Osteoblast (primary cell): ENCODE results near the gene PUS10. TPM values are rescaled to one million over a fixed set of nuclear protein-coding genes. Genes with fewer than 3 reads are reported as not detected.
"Not testable (repeated sequence)": the region's sequence is repeated elsewhere in the genome, so short reads cannot be mapped to it uniquely, and the experiment has no call there.

Source experiments
- DNase-seq: peaks from one replicate; pipeline ENCODE4 v3.0.0; 2011; ENCODE audit warnings: low spot score, mixed read lengths; ENCODE audit not compliant: insufficient read length; ENCODE audit errors: missing footprints
- H2AFZ ChIP-seq: 2 replicates; pipeline ENCODE4 v1.6.0; 2011; ENCODE audit warnings: mild to moderate bottlenecking, low read length
- H3K27ac ChIP-seq: 2 replicates; pipeline ENCODE4 v1.5.1; 2011; ENCODE audit warnings: mild to moderate bottlenecking, low read depth, low read length, moderate library complexity
- H3K27me3 ChIP-seq: 2 replicates; pipeline ENCODE4 v1.6.0; 2012; ENCODE audit warnings: mild to moderate bottlenecking, control low read depth, inconsistent platforms, low read length, moderate library complexity; ENCODE audit not compliant: insufficient read depth
- H3K36me3 ChIP-seq: 2 replicates; pipeline ENCODE4 v1.5.1; 2011; ENCODE audit warnings: mild to moderate bottlenecking, low read length, control low read depth, moderate library complexity; ENCODE audit not compliant: insufficient read depth
- H3K4me1 ChIP-seq: 2 replicates; pipeline ENCODE4 v1.5.1; 2011; ENCODE audit warnings: mild to moderate bottlenecking, low read length, control low read depth, moderate library complexity; ENCODE audit not compliant: insufficient read depth
- H3K4me2 ChIP-seq: 2 replicates; pipeline ENCODE4 v1.6.0; 2011; ENCODE audit warnings: mild to moderate bottlenecking, low read length; ENCODE audit not compliant: insufficient read depth
- H3K4me3 ChIP-seq: fragments of 200-600 bp; sonication (generic); 3 replicates; pipeline ENCODE4 v1.5.1; 2012; ENCODE audit warnings: mild to moderate bottlenecking, low read length, inconsistent platforms; ENCODE audit not compliant: insufficient read depth
- H3K79me2 ChIP-seq: 2 replicates; pipeline ENCODE4 v1.6.0; 2012; ENCODE audit warnings: mild to moderate bottlenecking, low read length, control low read depth, inconsistent platforms; ENCODE audit not compliant: insufficient read depth
- H3K9me3 ChIP-seq: 2 replicates; pipeline ENCODE4 v1.5.1; 2011; ENCODE audit warnings: low read depth, low read length, control low read depth
- H4K20me1 ChIP-seq: 2 replicates; pipeline ENCODE4 v1.6.0; 2012; ENCODE audit warnings: mild to moderate bottlenecking, low read length, control low read depth; ENCODE audit not compliant: insufficient read depth
- total RNA-seq: library from RNA; depleted of rRNA; stranded (reverse); fragments of >200 nt; gene quantifications from 2 replicates; pipeline ENCODE4 v1.2.3, GENCODE V29; 2012
- TF ChIP-seq, protein P1 (sequence below): IDR thresholded peaks from 2 replicates; pipeline ENCODE4 v1.5.1; 2011; ENCODE audit warnings: mild to moderate bottlenecking, low read depth, low read length, moderate library complexity; ENCODE audit errors: extremely low read depth

PUS10 gene
- total RNA-seq, 1 donor: 5.8 TPM

DNA sequence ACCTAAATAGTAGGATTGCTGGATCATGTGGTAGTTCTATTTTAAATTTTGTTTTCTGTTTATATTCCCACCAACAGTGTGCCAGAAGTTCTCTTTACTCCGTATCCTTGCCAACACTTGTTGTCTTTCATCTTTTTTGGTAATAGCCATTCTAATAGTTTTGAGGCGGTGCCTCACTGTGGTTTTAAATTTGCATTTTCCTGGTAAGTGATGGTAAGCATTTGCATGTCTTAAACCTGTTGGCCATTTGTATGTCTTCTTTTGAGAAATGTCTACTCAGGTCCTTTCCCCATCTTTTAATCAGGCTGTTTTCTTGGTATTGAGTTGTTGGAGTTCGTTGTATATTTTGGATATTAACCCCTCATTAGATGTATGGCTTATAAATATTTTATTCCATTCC, 85.1 kb downstream of the PUS10 start:
- TF ChIP-seq, protein P1, sequence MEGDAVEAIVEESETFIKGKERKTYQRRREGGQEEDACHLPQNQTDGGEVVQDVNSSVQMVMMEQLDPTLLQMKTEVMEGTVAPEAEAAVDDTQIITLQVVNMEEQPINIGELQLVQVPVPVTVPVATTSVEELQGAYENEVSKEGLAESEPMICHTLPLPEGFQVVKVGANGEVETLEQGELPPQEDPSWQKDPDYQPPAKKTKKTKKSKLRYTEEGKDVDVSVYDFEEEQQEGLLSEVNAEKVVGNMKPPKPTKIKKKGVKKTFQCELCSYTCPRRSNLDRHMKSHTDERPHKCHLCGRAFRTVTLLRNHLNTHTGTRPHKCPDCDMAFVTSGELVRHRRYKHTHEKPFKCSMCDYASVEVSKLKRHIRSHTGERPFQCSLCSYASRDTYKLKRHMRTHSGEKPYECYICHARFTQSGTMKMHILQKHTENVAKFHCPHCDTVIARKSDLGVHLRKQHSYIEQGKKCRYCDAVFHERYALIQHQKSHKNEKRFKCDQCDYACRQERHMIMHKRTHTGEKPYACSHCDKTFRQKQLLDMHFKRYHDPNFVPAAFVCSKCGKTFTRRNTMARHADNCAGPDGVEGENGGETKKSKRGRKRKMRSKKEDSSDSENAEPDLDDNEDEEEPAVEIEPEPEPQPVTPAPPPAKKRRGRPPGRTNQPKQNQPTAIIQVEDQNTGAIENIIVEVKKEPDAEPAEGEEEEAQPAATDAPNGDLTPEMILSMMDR: no peak
- H3K4me1 ChIP-seq: no peaks in the 10 kb centered on the region
- no peaks in the 10 kb centered on the region for H3K79me2 ChIP-seq
- H3K27me3 ChIP-seq: no peaks in the 10 kb centered on the region
- no peak overlapping the region for H3K4me2 ChIP-seq
- no peak for DNase-seq
- H3K4me3 ChIP-seq: no peak overlapping the region
- H4K20me1 ChIP-seq: no peaks in the 10 kb centered on the region
- no peak overlapping the region for H2AFZ ChIP-seq
- no peak overlapping the region for H3K27ac ChIP-seq
- H3K36me3 ChIP-seq: peaks cover 5% of the 10 kb centered on the region
- H3K9me3 ChIP-seq: no peaks in the 10 kb centered on the region

GRCh38 chr2:60932061-60932460, 86.0 kb downstream of the PUS10 start:
- H3K27ac ChIP-seq, H3K4me3 ChIP-seq, H3K27me3 ChIP-seq, H2AFZ ChIP-seq, H3K79me2 ChIP-seq, H3K36me3 ChIP-seq, H3K9me3 ChIP-seq, H3K4me2 ChIP-seq, DNase-seq, H4K20me1 ChIP-seq, H3K4me1 ChIP-seq: not testable (repeated sequence)

DNA sequence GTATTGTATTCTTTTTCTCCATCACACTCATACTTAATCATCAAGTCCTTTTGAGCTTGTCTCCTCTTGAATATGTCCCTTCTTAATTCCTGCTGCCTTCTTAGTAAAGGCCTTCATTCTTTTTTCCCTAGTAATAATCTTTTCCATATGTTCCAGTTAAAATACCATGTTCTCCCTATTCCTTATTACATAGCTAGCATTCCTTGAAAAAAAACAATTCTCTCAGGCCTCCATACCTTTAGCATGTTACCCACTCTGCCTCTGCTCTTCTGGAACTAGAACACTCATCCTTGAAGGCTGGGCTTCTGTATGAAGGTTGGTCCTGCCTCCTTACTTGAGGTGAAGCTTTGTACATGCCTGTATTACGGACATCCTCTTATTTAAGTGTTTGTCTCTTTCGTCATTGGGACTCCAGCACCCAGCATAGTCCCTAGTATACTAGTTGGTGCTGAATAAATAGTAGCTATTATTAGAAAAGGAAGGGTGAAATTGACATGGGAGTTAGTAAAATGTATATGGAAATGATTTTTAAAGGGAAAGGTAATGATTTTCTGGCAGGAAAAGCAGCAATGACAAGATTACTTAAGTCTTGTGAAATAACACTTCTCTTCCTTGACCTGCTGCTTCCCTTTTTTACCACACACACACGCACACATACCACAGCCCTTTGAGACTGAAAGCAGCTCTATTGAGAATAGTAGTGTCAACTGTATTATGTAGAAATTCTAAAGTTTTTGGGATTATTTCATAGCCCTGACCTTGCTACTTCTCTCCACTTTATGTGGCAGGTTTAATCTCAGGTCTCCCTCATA, 91.1 kb downstream of the PUS10 start:
- Histone ChIP-seq H3K4me3 (no peak overlapping the region), H3K4me2 (no peak overlapping the region), H2AFZ (no peak overlapping the region), H3K79me2 (no peaks in the 10 kb centered on the region), H3K27ac (no peak overlapping the region), H3K4me1 (peaks cover 6% of the 10 kb centered on the region), H4K20me1 (no peaks in the 10 kb centered on the region), H3K27me3 (no peaks in the 10 kb centered on the region), H3K36me3 (peaks cover 7% of the 10 kb centered on the region), H3K9me3 (no peaks in the 10 kb centered on the region)
- TF ChIP-seq, protein P1: no peak
- DNase-seq: no peak

GRCh38 chr2:60925994-60926740, 91.9 kb downstream of the PUS10 start:
- no peaks in the 10 kb centered on the region for H4K20me1 ChIP-seq
- H3K79me2 ChIP-seq: no peaks in the 10 kb centered on the region
- H3K36me3 ChIP-seq: peaks cover 11% of the 10 kb centered on the region
- TF ChIP-seq, protein P1: no peak
- H3K27me3 ChIP-seq: no peaks in the 10 kb centered on the region
- H3K4me3 ChIP-seq: no peak overlapping the region
- H3K27ac ChIP-seq: no peak overlapping the region
- no peaks in the 10 kb centered on the region for H3K9me3 ChIP-seq
- peaks cover 6% of the 10 kb centered on the region for H3K4me1 ChIP-seq
- H3K4me2 ChIP-seq: no peak overlapping the region
- no peak overlapping the region for H2AFZ ChIP-seq
- DNase-seq: no peak
